PC-3 (cell line): ENCODE results near the gene SPINK4. TPM values are rescaled to one million over a fixed set of nuclear protein-coding genes. Genes with fewer than 3 reads are reported as not detected.

Experiments
- ATAC-seq: fragments of 200-7000 bp; cut with Tn5 transposase; 2 replicates; pipeline ENCODE4 v1.9.1; 2020; ENCODE audit warnings: mild to moderate bottlenecking, moderate library complexity
- BruUV-seq: library from RNA; stranded (reverse); fragments of 400-500 nt; replicated peaks from 2 replicates; lab custom pipeline; 2021; lab: Mats Ljungman, UMichigan
- CTCF ChIA-PET: fragments of 300-600 bp; sonication (Branson Sonifier 250); formaldehyde crosslinking; loops from one replicate; lab custom pipeline; 2022; ENCODE audit warnings: antibody characterized with exemption; lab: Charles Lee
- POLR2A ChIA-PET: fragments of 300-600 bp; sonication (Branson Sonifier 250); formaldehyde crosslinking; loops from one replicate; lab custom pipeline; 2022; ENCODE audit warnings: antibody characterized with exemption; ENCODE audit not compliant: unreplicated experiment; lab: Charles Lee
- DNase-seq: peaks from one replicate; pipeline ENCODE4 v3.0.0-alpha.2; 2015
- H2AFZ ChIP-seq: fragments of 300-600 bp; sonication (generic); 2 replicates; pipeline ENCODE4 v1.6.0; 2016; ENCODE audit warnings: antibody characterized with exemption, low read length
- H3F3A ChIP-seq: fragments of 300-600 bp; sonication (generic); one replicate; pipeline ENCODE4 v1.6.0; 2017; ENCODE audit warnings: antibody characterized with exemption, low read length, control low read depth, mild to moderate bottlenecking; ENCODE audit not compliant: unreplicated experiment
- H3K27ac ChIP-seq: fragments of 300-600 bp; sonication (generic); 2 replicates; pipeline ENCODE4 v1.5.1; 2016; ENCODE audit warnings: mild to moderate bottlenecking, low read length
- H3K27me3 ChIP-seq: fragments of 300-600 bp; sonication (generic); 2 replicates; pipeline ENCODE4 v1.6.1; 2016; ENCODE audit warnings: low read length, mixed read lengths
- H3K36me3 ChIP-seq: fragments of 300-600 bp; sonication (generic); 2 replicates; pipeline ENCODE4 v1.6.1; 2016; ENCODE audit warnings: low read depth, mixed run types, low read length, mixed read lengths
- H3K4me1 ChIP-seq: fragments of 300-600 bp; sonication (generic); 2 replicates; pipeline ENCODE4 v1.5.1; 2016; ENCODE audit warnings: low read length; ENCODE audit not compliant: insufficient read depth
- H3K4me2 ChIP-seq: fragments of 300-600 bp; sonication (generic); 2 replicates; pipeline ENCODE4 v1.6.0; 2016; ENCODE audit warnings: low read length
- H3K4me3 ChIP-seq: fragments of 300-600 bp; sonication (generic); 2 replicates; pipeline ENCODE4 v1.5.1; 2016; ENCODE audit warnings: mild to moderate bottlenecking, low read length, mixed read lengths
- H3K79me2 ChIP-seq: fragments of 300-600 bp; sonication (generic); 2 replicates; pipeline ENCODE4 v1.6.1; 2017; ENCODE audit warnings: low read length, mixed read lengths
- H3K9ac ChIP-seq: fragments of 300-600 bp; sonication (generic); 2 replicates; pipeline ENCODE4 v1.6.0; 2016; ENCODE audit warnings: mild to moderate bottlenecking, low read length
- H3K9me2 ChIP-seq: fragments of 300-600 bp; sonication (generic); replicated peaks from 2 replicates; pipeline ENCODE4 v1.6.1; 2016; ENCODE audit warnings: mixed run types, low read length, mixed read lengths
- H3K9me3 ChIP-seq: fragments of 300-600 bp; sonication (generic); 2 replicates; pipeline ENCODE4 v1.6.1; 2016; ENCODE audit warnings: low read length, mixed read lengths
- H4K20me1 ChIP-seq: fragments of 300-600 bp; sonication (generic); 2 replicates; pipeline ENCODE4 v1.6.1; 2016; ENCODE audit warnings: low read length, mixed read lengths
- CTCF ChIP-seq: fragments of 300-600 bp; sonication (generic); conservative IDR thresholded peaks from 2 replicates; pipeline ENCODE4 v1.5.1; 2017; ENCODE audit warnings: antibody characterized with exemption, low read depth, mild to moderate bottlenecking, low read length
- EZH2 ChIP-seq: fragments of 300-600 bp; sonication (generic); IDR thresholded peaks from one replicate; pipeline ENCODE4 v1.6.1; 2017; ENCODE audit warnings: antibody characterized with exemption, mild to moderate bottlenecking, low read length; ENCODE audit not compliant: unreplicated experiment
- EZH2phosphoT487 ChIP-seq: fragments of 300-600 bp; sonication (generic); IDR thresholded peaks from 2 replicates; pipeline ENCODE4 v1.6.1; 2018; ENCODE audit warnings: mild to moderate bottlenecking, antibody characterized with exemption, low read length, borderline replicate concordance
- intact Hi-C: fragments of 100-400 bp; cut with micrococcal nuclease; formaldehyde crosslinking; loops from 2 replicates; pipeline ENCODE4 v1.9.0; 2023
- total RNA-seq: library from RNA; depleted of rRNA; stranded (reverse); fragments of >200 nt; gene quantifications from 2 replicates; pipeline ENCODE4 v1.2.3, GENCODE V29; 2014

The SPINK4 gene
- total RNA-seq, 1 experiment from 2014 or later: not detected

- no peaks in the 10 kb centered on the region for H3K9me3 ChIP-seq
- peaks cover 4% of the 10 kb centered on the region for H3F3A ChIP-seq
- ChIA-PET POLR2A (no interaction called here), CTCF (no interaction called here)
- BruUV-seq: no TSS peak
- H3K4me1 ChIP-seq: no peaks in the 10 kb centered on the region
- intact Hi-C loops: no loop called here
- H3K9ac ChIP-seq: no peak overlapping the region
- no peak overlapping the region for H2AFZ ChIP-seq
- peaks cover 53% of the 10 kb centered on the region for H3K36me3 ChIP-seq
- TF ChIP-seq EZH2 (no peak), CTCF (no peak)
- no peak overlapping the region for H3K27ac ChIP-seq
- DNase-seq: no peak
- no peaks in the 10 kb centered on the region for H3K27me3 ChIP-seq
- no peaks in the 10 kb centered on the region for H3K9me2 ChIP-seq
- H3K4me2 ChIP-seq: no peak overlapping the region
- H3K79me2 ChIP-seq: peaks cover 10% of the 10 kb centered on the region; the same call in 1 of the 2 replicates
- ATAC-seq: no peak
- H3K4me3 ChIP-seq: no peak overlapping the region
- H4K20me1 ChIP-seq: no peaks in the 10 kb centered on the region
These were observed 15.5 kb downstream of the SPINK4 start for GRCh38 chr9:33255471-33255870.

- no peaks in the 10 kb centered on the region for H3K4me1 ChIP-seq
- H3K36me3 ChIP-seq: peaks cover 60% of the 10 kb centered on the region
- BruUV-seq: no TSS peak
- H3K27me3 ChIP-seq: no peaks in the 10 kb centered on the region
- no peak overlapping the region for H3K9ac ChIP-seq
- no peak overlapping the region for H3K4me3 ChIP-seq
- peaks cover 17% of the 10 kb centered on the region; the same call in 1 of the 2 replicates for H3K79me2 ChIP-seq
- H3F3A ChIP-seq: peaks cover 4% of the 10 kb centered on the region
- ATAC-seq (no peak), DNase-seq (no peak)
- no peak overlapping the region for H3K4me2 ChIP-seq
- H2AFZ ChIP-seq: no peak overlapping the region
- no peak overlapping the region for H3K27ac ChIP-seq
- H3K9me2 ChIP-seq: no peaks in the 10 kb centered on the region
- H3K9me3 ChIP-seq: no peaks in the 10 kb centered on the region
- TF ChIP-seq EZH2: no peak
- no peak for TF ChIP-seq CTCF
- TF ChIP-seq EZH2phosphoT487: no peak
- CTCF ChIA-PET: no interaction called here
- POLR2A ChIA-PET: no interaction called here
- intact Hi-C loops: no loop called here
- no peaks in the 10 kb centered on the region for H4K20me1 ChIP-seq
These were observed 16.3 kb downstream of the SPINK4 start for GRCh38 chr9:33256236-33256635.

GRCh38 chr9:33257276-33257675, 17.3 kb downstream of the SPINK4 start:
- no peaks in the 10 kb centered on the region; the same call in 1 of the 2 replicates for H4K20me1 ChIP-seq
- ChIA-PET POLR2A (interaction anchor here (0.5 kb wide), 1 partner anchor 94 kb away, joined by 3 read pairs; no protein-coding TSS in a partner anchor), CTCF (no interaction called here)
- no peak for ATAC-seq
- H3K9me3 ChIP-seq: no peaks in the 10 kb centered on the region
- intact Hi-C loops: no loop called here
- DNase-seq: no peak
- peaks cover 4% of the 10 kb centered on the region for H3F3A ChIP-seq
- H3K27me3 ChIP-seq: no peaks in the 10 kb centered on the region
- no peak overlapping the region for H3K9ac ChIP-seq
- H3K36me3 ChIP-seq: peaks cover 68% of the 10 kb centered on the region
- H3K4me2 ChIP-seq: no peak overlapping the region
- H2AFZ ChIP-seq: no peak overlapping the region
- H3K4me1 ChIP-seq: no peaks in the 10 kb centered on the region
- no peaks in the 10 kb centered on the region for H3K9me2 ChIP-seq
- no TSS peak for BruUV-seq
- no peak overlapping the region for H3K27ac ChIP-seq
- H3K79me2 ChIP-seq: peaks cover 27% of the 10 kb centered on the region
- TF ChIP-seq EZH2phosphoT487 (no peak), CTCF (no peak), EZH2 (no peak)
- H3K4me3 ChIP-seq: no peak overlapping the region
